ENCODE data around the gene MANBA. TPM values are rescaled to one million over a fixed set of nuclear protein-coding genes. Genes with fewer than 3 reads are reported as not detected.
"Not testable (repeated sequence)": the region's sequence is repeated elsewhere in the genome, so short reads cannot be mapped to it uniquely, and the experiment has no call there.

The MANBA gene
- total RNA-seq, 1 donor from 2014 or later = 25.9 TPM

- not testable (repeated sequence) for DNase-seq
Observed at GRCh38 chr4:102619776-102620631, 140.8 kb downstream of the MANBA start.

- DNase-seq = not testable (repeated sequence)
Observed at GRCh38 chr4:102619021-102619420, 141.7 kb downstream of the MANBA start.

- DNase-seq = no peak
Observed at GRCh38 chr4:102616636-102617035, 144.1 kb downstream of the MANBA start.

- no peak for DNase-seq
Observed at GRCh38 chr4:102614801-102615200, 146.0 kb downstream of the MANBA start.

- DNase-seq = no peak
Observed at GRCh38 chr4:102612824-102613366, 147.9 kb downstream of the MANBA start.

- DNase-seq = no peak
Observed at GRCh38 chr4:102612210-102612609, 148.6 kb downstream of the MANBA start.

GRCh38 chr4:102610476-102610875 lies 150.3 kb downstream of the MANBA start:
- no peak for DNase-seq

GRCh38 chr4:102610007-102610406 lies 150.8 kb downstream of the MANBA start:
- no peak for DNase-seq

GRCh38 chr4:102608190-102608589 lies 152.6 kb downstream of the MANBA start:
- no peak for DNase-seq

GRCh38 chr4:102606846-102607450 lies 153.8 kb downstream of the MANBA start:
- DNase-seq = no peak

GRCh38 chr4:102606261-102606660 lies 154.5 kb downstream of the MANBA start:
- DNase-seq = no peak

GRCh38 chr4:102604222-102604940 lies 156.4 kb downstream of the MANBA start:
- DNase-seq = no peak

- no peak for DNase-seq
Observed at GRCh38 chr4:102601586-102602227, 159.1 kb downstream of the MANBA start.

- DNase-seq = no peak
Observed at GRCh38 chr4:102600689-102601088, 160.1 kb downstream of the MANBA start.

- no peak for DNase-seq
Observed at GRCh38 chr4:102599886-102600285, 160.9 kb downstream of the MANBA start.

GRCh38 chr4:102599455-102599854 lies 161.3 kb downstream of the MANBA start:
- no peak for DNase-seq

- DNase-seq = no peak
Observed at GRCh38 chr4:102598762-102599374, 161.9 kb downstream of the MANBA start.

- DNase-seq = no peak
Observed at GRCh38 chr4:102598086-102598761, 162.5 kb downstream of the MANBA start.

GRCh38 chr4:102596532-102596931 lies 164.2 kb downstream of the MANBA start:
- DNase-seq = no peak

GRCh38 chr4:102594000-102594399 lies 166.8 kb downstream of the MANBA start:
- DNase-seq = no peak

GRCh38 chr4:102593147-102593546 lies 167.6 kb downstream of the MANBA start:
- DNase-seq = no peak

Measured in skin of body (tissue), 2 donors.